NCI-H187 (cell line): Measurements from ENCODE around the gene MBOAT7.
"Not testable (repeated sequence)": the region's sequence is repeated elsewhere in the genome, so short reads cannot be mapped to it uniquely, and the experiment has no call there.

Experiments used
- DNase-seq, 2 experiments: peaks; one replicate each; lab custom pipeline; 2025; lab: John Stamatoyannopoulos, UW

The MBOAT7 gene

GRCh38 chr19:54209058-54209810 lies 19.9 kb upstream of the MBOAT7 start:
- DNase-seq = no peak

GRCh38 chr19:54208784-54209057 lies 19.3 kb upstream of the MBOAT7 start:
- DNase-seq = no peak

- no peak for DNase-seq
Measured at GRCh38 chr19:54207983-54208783, 18.8 kb upstream of the MBOAT7 start.

- no peak for DNase-seq
Measured at GRCh38 chr19:54207676-54207982, 18.2 kb upstream of the MBOAT7 start.

- not testable (repeated sequence) for DNase-seq
Measured at GRCh38 chr19:54207193-54207592, 17.8 kb upstream of the MBOAT7 start.

- DNase-seq = no peak
Measured at GRCh38 chr19:54206831-54207177, 17.4 kb upstream of the MBOAT7 start.

GRCh38 chr19:54206030-54206830 lies 16.9 kb upstream of the MBOAT7 start:
- no peak for DNase-seq

GRCh38 chr19:54204767-54205468 lies 15.5 kb upstream of the MBOAT7 start:
- no peak for DNase-seq

- no peak for DNase-seq
Measured at GRCh38 chr19:54203151-54203611, 13.8 kb upstream of the MBOAT7 start.

GRCh38 chr19:54201980-54202379 lies 12.6 kb upstream of the MBOAT7 start:
- no peak for DNase-seq

GRCh38 chr19:54201172-54201701 lies 11.9 kb upstream of the MBOAT7 start:
- no peak for DNase-seq

- no peak for DNase-seq
Measured at GRCh38 chr19:54199401-54199800, 10.0 kb upstream of the MBOAT7 start.

GRCh38 chr19:54197121-54197520 lies 7.7 kb upstream of the MBOAT7 start:
- DNase-seq = no peak

GRCh38 chr19:54196536-54196935 lies 7.2 kb upstream of the MBOAT7 start:
- no peak for DNase-seq

GRCh38 chr19:54194463-54194862 lies 5.1 kb upstream of the MBOAT7 start:
- DNase-seq = not testable (repeated sequence)

GRCh38 chr19:54193011-54193410 lies 3.6 kb upstream of the MBOAT7 start:
- no peak for DNase-seq

- DNase-seq = no peak
Measured at GRCh38 chr19:54191811-54192453, 2.6 kb upstream of the MBOAT7 start.

GRCh38 chr19:54191011-54191810 lies 1.8 kb upstream of the MBOAT7 start, which contains the start of gene TSEN34:
Gene TSEN34, plus strand, starts transcription at chr19:54191308. Its CDS starts 57 bp downstream, at chr19:54191365.
- peak; percentile 78 to 87 for DNase-seq

- DNase-seq = peak; percentile 98 to 99
Measured at GRCh38 chr19:54190503-54191010, 1.2 kb upstream of the MBOAT7 start.
